Measurements from ENCODE around the gene ADAMTS2. TPM values are rescaled to one million over a fixed set of nuclear protein-coding genes. Genes with fewer than 3 reads are reported as not detected.

Gene ADAMTS2
- total and polyA plus RNA-seq, 2 donors from 2014 or later, result 2.0 to 13.6 TPM

GRCh38 chr5:179328291-179328690 lies 17.0 kb downstream of the ADAMTS2 start:
- Histone ChIP-seq H3K36me3 (ENCODE audit: control insufficient read depth in 2 of 3, insufficient read depth in 3 of 3, low read length in 3 of 3) (no peaks in the 10 kb centered on the region), H3K27ac (ENCODE audit: low read depth in 2 of 2, low read length in 2 of 2) (no peak overlapping the region), H3K9me3 (ENCODE audit: control insufficient read depth in 2 of 3, insufficient read depth in 1 of 3, low read length in 3 of 3) (no peaks in the 10 kb centered on the region), H3K27me3 (ENCODE audit: control insufficient read depth, insufficient read depth, low read length) (no peaks in the 10 kb centered on the region), H3K9ac (ENCODE audit: low read length in 3 of 3) (no peak overlapping the region), H3K4me1 (ENCODE audit: control insufficient read depth in 2 of 3, insufficient read depth in 2 of 3, low read depth in 1 of 3, low read length in 3 of 3) (no peaks in the 10 kb centered on the region), H3K4me3 (ENCODE audit: low read length in 3 of 3) (no peak overlapping the region)
- DNase-seq (peak in 1 of 5 donors; percentile 1), FAIRE-seq (no peak)
- no peak for TF ChIP-seq CTCF (IDR thresholded peaks at IDR 0.05; ENCODE audit: borderline replicate concordance, extremely low read depth, insufficient read depth)
- intact Hi-C loops (cut with DNase I), result no loop called here

GRCh38 chr5:179327021-179327735 lies 18.1 kb downstream of the ADAMTS2 start:
- peak overlapping the region in 1 of 2 donors; percentile 11 for H3K27ac ChIP-seq (ENCODE audit: low read depth in 2 of 2, low read length in 2 of 2)
- H3K4me1 ChIP-seq (ENCODE audit: control insufficient read depth in 2 of 3, insufficient read depth in 2 of 3, low read depth in 1 of 3, low read length in 3 of 3), result no peaks in the 10 kb centered on the region
- no peak for TF ChIP-seq CTCF (IDR thresholded peaks at IDR 0.05; ENCODE audit: borderline replicate concordance, extremely low read depth, insufficient read depth)
- no peak overlapping the region for H3K4me3 ChIP-seq (ENCODE audit: low read length in 3 of 3)
- intact Hi-C loops (cut with DNase I), result no loop called here
- H3K36me3 ChIP-seq (ENCODE audit: control insufficient read depth in 2 of 3, insufficient read depth in 3 of 3, low read length in 3 of 3), result no peaks in the 10 kb centered on the region
- no peaks in the 10 kb centered on the region for H3K9me3 ChIP-seq (ENCODE audit: control insufficient read depth in 2 of 3, insufficient read depth in 1 of 3, low read length in 3 of 3)
- FAIRE-seq, result no peak
- H3K9ac ChIP-seq (ENCODE audit: low read length in 3 of 3), result no peak overlapping the region
- DNase-seq, result peak in 1 of 5 donors; percentile 29
- H3K27me3 ChIP-seq (ENCODE audit: control insufficient read depth, insufficient read depth, low read length), result no peaks in the 10 kb centered on the region

- peak overlapping the region in 1 of 2 donors; percentile 23 for H3K27ac ChIP-seq (ENCODE audit: low read depth in 2 of 2, low read length in 2 of 2)
- TF ChIP-seq CTCF (IDR thresholded peaks at IDR 0.05; ENCODE audit: borderline replicate concordance, extremely low read depth, insufficient read depth), result no peak
- no peaks in the 10 kb centered on the region for H3K36me3 ChIP-seq (ENCODE audit: control insufficient read depth in 2 of 3, insufficient read depth in 3 of 3, low read length in 3 of 3)
- H3K27me3 ChIP-seq (ENCODE audit: control insufficient read depth, insufficient read depth, low read length), result no peaks in the 10 kb centered on the region
- FAIRE-seq, result no peak
- no peaks in the 10 kb centered on the region for H3K9me3 ChIP-seq (ENCODE audit: control insufficient read depth in 2 of 3, insufficient read depth in 1 of 3, low read length in 3 of 3)
- H3K4me3 ChIP-seq (ENCODE audit: low read length in 3 of 3), result no peak overlapping the region
- H3K4me1 ChIP-seq (ENCODE audit: control insufficient read depth in 2 of 3, insufficient read depth in 2 of 3, low read depth in 1 of 3, low read length in 3 of 3), result no peaks in the 10 kb centered on the region
- DNase-seq, result peak in 3 of 5 donors; percentile 31 to 87 (median 59)
- intact Hi-C loops (cut with DNase I), result no loop called here
- H3K9ac ChIP-seq (ENCODE audit: low read length in 3 of 3), result no peak overlapping the region
These were observed 18.9 kb downstream of the ADAMTS2 start for GRCh38 chr5:179326122-179326927.

All from kidney (tissue), 14 donors.